ENCODE data around the gene SCAMP4. TPM values are rescaled to one million over a fixed set of nuclear protein-coding genes. Genes with fewer than 3 reads are reported as not detected.
A peak's percentile ranks its signal among the peaks of the same experiment; 100 is the strongest.
"Not testable (repeated sequence)": the region's sequence is repeated elsewhere in the genome, so short reads cannot be mapped to it uniquely, and the experiment has no call there.

SCAMP4 gene
- polyA plus RNA-seq, 1 experiment = 6.7 TPM

DNA sequence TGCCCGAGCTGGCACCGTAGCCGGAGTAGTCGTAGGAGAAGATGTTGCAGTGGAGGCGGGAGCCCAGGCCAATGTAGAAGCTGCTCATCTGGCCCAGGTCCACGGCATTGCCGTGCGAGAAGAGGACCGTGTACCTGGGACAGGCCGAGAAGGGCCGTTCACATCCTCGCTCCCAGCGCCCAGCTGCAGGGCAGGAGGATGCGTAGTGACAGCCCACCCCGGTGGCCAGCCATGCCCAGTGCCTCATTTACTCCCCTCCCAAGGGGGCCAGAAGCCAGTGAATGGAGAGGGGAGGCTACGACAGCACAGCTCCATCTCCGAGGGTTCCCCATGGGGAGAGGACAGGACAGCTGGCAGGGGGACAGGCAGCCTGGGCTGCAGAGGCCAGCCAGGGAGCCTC, 25.2 kb upstream of the SCAMP4 start:
- POLR2A ChIA-PET; H3K9me3 ChIP-seq (ENCODE audit: control insufficient read depth, insufficient read depth, low read length); H3K27ac ChIP-seq (ENCODE audit: low read depth, low read length); H3K4me3 ChIP-seq (ENCODE audit: low read depth, low read length); DNase-seq (ENCODE audit: low read depth, low spot score); CTCF ChIA-PET; H3K27me3 ChIP-seq (ENCODE audit: control insufficient read depth, insufficient read depth, low read length): not testable (repeated sequence)

DNA sequence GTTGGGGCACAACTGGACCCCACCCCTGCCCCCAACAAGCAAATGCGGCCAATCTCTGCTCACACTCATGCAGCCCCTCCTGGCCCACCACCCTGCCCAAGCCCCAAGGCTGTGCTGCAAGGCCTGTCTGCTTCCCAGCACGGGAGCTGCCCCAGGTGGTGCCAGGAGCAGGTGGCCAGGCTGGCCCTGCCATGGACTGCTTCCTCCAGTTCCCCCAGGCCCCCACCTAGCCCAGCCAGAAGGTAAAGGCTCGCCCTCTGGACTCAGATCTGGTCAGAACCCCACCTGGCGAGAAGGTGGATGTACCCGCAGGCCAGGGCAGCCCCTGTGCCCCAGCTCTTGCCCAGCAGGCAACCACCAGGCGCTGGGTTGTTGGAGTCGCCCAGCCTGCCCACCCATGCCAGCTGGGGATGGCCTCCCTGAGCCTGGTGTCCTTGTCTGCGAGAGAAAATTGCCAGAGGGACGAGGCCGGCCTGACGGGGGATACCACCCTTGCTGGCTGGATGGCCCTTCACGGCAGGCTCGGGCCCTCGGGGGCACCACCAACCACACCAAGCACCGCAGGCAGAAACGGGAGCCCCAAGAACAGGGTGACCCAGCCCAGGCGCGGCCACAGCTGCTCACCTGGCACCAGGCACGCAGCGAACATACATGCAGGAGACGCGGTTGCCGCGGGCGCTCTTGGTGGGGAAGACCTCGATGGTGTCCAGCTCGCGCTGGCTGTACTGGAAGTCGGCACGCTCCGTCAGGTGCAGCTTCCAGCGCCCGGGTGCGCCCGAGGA, 24.4 kb upstream of the SCAMP4 start:
- CTCF ChIA-PET = no interaction called here
- Histone ChIP-seq H3K4me3 (ENCODE audit: low read depth, low read length) (no peak overlapping the region), H3K27ac (ENCODE audit: low read depth, low read length) (no peak overlapping the region), H3K9me3 (ENCODE audit: control insufficient read depth, insufficient read depth, low read length) (peaks cover 1% of the 10 kb centered on the region; the same call in 1 of the 2 replicates), H3K27me3 (ENCODE audit: control insufficient read depth, insufficient read depth, low read length) (no peaks in the 10 kb centered on the region)
- POLR2A ChIA-PET = no interaction called here
- no peak for DNase-seq (ENCODE audit: low read depth, low spot score)
- TF ChIP-seq, protein P1, sequence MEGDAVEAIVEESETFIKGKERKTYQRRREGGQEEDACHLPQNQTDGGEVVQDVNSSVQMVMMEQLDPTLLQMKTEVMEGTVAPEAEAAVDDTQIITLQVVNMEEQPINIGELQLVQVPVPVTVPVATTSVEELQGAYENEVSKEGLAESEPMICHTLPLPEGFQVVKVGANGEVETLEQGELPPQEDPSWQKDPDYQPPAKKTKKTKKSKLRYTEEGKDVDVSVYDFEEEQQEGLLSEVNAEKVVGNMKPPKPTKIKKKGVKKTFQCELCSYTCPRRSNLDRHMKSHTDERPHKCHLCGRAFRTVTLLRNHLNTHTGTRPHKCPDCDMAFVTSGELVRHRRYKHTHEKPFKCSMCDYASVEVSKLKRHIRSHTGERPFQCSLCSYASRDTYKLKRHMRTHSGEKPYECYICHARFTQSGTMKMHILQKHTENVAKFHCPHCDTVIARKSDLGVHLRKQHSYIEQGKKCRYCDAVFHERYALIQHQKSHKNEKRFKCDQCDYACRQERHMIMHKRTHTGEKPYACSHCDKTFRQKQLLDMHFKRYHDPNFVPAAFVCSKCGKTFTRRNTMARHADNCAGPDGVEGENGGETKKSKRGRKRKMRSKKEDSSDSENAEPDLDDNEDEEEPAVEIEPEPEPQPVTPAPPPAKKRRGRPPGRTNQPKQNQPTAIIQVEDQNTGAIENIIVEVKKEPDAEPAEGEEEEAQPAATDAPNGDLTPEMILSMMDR (IDR thresholded peaks at IDR 0.05; ENCODE audit: low read depth, low read length) = no peak

DNA sequence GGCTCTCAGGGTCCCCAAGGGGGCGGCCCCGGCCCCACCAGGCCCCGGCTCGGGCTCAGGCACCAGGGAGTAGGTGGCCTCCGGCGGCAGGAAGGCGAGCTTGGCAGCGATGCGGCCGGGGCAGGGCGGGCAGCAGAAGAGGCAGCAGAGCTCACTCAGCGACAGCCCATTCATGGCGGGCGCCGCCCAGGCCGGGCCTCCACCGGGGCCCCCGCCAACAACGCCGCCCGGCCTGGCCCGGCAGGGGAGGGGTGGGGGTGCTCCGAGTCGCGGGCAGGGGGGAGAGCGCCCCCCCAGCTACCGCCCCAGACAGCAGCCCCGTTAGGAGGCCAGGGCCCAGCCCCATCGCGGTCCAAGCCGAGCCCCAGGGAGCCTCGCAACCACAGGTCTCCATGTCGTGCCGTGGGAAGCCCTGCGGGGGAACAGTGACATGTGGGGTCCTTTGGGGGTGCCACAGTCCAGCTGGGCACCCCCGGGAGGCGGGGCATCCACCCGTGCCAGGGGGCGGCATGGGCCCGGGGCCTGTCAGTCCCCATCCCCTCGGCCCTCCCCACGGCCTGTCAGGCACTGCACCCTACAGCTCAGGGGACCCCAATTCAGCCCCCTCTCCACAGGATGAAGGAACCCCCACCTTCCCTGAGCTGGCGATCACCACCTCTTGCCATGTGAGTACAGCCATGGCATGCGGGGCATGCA, 23.7 kb upstream of the SCAMP4 start:
- not testable (repeated sequence) for H3K27me3 ChIP-seq (ENCODE audit: control insufficient read depth, insufficient read depth, low read length)

DNA sequence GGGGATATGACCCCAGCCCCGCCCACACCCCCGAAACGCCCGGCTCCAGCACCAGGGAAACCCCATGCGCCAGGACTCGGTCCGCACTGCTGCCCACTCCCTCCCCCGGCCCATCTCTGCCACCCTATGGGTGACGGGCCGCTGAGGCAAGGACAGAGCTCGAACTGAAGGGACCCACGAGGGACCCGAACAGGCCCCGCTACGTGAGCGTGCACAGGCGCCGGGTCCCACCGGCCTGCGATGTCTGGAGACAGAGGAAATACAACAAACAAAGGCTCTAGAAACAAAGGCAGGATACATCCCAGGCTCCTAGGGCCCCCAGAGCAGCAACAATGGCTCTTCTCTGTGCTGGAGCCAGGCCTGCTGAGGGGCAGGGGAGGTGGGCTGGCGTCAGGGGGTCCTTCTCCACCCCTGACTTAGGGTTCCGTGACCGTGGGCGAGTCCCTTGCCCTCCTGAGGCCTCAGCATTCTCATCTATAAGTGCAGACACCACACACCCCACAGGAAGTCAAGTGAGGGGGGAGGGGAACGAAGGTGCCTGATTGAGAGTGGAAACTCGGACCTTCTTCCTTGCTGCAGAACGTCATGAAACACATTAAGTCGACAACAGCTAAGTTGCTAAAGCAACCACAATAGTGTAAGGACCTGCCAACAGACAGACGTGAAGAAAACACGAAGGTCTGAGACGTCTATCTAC, 23.0 kb upstream of the SCAMP4 start:
- CTCF ChIA-PET = no interaction called here
- Histone ChIP-seq H3K27ac (ENCODE audit: low read depth, low read length) (no peak overlapping the region), H3K9me3 (ENCODE audit: control insufficient read depth, insufficient read depth, low read length) (no peaks in the 10 kb centered on the region; the same call in 1 of the 2 replicates), H3K4me3 (ENCODE audit: low read depth, low read length) (no peak overlapping the region), H3K27me3 (ENCODE audit: control insufficient read depth, insufficient read depth, low read length) (no peaks in the 10 kb centered on the region)
- POLR2A ChIA-PET = no interaction called here
- TF ChIP-seq, protein P1 (IDR thresholded peaks at IDR 0.05; ENCODE audit: low read depth, low read length) = no peak
- no peak for DNase-seq (ENCODE audit: low read depth, low spot score)

More for the DNA sequence above, 23.7 kb upstream of the SCAMP4 start:
- CTCF ChIA-PET; H3K4me3 ChIP-seq (ENCODE audit: low read depth, low read length); H3K27ac ChIP-seq (ENCODE audit: low read depth, low read length); DNase-seq (ENCODE audit: low read depth, low spot score); H3K9me3 ChIP-seq (ENCODE audit: control insufficient read depth, insufficient read depth, low read length); POLR2A ChIA-PET: not testable (repeated sequence)

DNA sequence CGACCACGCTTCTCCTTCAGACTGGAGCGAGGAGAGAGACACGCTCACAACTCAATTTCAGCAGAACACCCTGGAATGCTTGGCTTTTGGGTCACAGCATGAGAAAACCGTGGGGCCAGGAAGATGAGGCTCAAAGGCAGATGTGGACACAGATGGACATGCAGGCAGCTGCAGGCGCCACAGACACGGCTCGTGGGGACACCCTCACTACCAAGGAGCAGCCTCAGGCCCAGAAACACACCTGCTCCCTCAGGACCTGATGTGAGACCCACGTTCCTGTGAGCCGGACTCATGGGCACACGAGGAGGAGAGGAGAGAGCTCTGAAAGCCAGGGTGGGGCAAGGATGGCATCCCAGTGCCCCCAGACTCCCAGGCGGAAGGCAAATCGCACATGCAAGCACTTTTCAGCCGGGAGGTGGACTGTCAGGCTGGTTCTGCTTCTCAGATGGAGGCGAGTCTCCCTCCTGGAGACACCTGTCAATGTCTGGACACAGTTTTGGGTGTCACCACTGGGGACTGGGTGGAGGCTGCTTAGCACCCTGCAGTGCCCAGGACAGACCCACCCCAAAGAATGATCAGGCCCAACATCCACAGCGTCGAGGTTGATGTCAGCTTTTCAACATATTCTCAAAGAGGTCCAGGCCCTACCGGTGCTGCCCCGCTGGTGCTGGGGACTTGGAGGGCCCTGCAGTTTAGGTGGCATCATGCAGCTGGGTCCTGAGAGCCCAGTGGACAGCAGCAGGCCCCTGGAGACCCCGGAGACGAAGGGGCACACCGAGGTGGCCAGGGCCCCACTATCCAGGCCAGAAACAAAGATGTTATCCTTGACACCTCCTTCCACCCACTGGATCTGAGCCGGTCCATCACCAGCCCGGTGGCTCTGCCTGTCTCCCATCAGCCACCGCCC, 22.2 kb upstream of the SCAMP4 start:
- Histone ChIP-seq H3K9me3 (ENCODE audit: control insufficient read depth, insufficient read depth, low read length) (no peaks in the 10 kb centered on the region; the same call in 1 of the 2 replicates), H3K27ac (ENCODE audit: low read depth, low read length) (no peak overlapping the region), H3K27me3 (ENCODE audit: control insufficient read depth, insufficient read depth, low read length) (no peaks in the 10 kb centered on the region), H3K4me3 (ENCODE audit: low read depth, low read length) (peak overlapping the region; percentile 86)
- TF ChIP-seq, protein P1 (IDR thresholded peaks at IDR 0.05; ENCODE audit: low read depth, low read length) = no peak
- CTCF ChIA-PET = no interaction called here
- POLR2A ChIA-PET = interaction anchor here (0.5 kb wide), 1 partner anchor 497 kb away, joined by 4 read pairs; no protein-coding TSS in a partner anchor
- no peak for DNase-seq (ENCODE audit: low read depth, low spot score)
